Heart right ventricle (tissue), 16 donors: ENCODE data around the gene TMEM41B. TPM values are rescaled to one million over a fixed set of nuclear protein-coding genes. Genes with fewer than 3 reads are reported as not detected.

ENCODE experiments used
- ATAC-seq, 8 donors: fragments of 200-7000 bp; cut with Tn5 transposase; one replicate each; pipeline ENCODE4 v1.9.1; 2020; ENCODE audit warnings: mild to moderate bottlenecking in 8 of 8, moderate library complexity in 8 of 8, moderate number of reproducible peaks in 1 of 8
- DNase-seq, 2 donors: peaks; one replicate each; pipeline ENCODE4 v3.0.0-alpha.2; 2020
- H3K27ac ChIP-seq, 10 donors: fragments of 200-600 bp; sonication (generic) in 2 of 10; one replicate each; pipeline versions ENCODE4 v1.5.0 to v1.8.0; 2020 to 2022; ENCODE audit warnings: mild to moderate bottlenecking in 3 of 10
- H3K27me3 ChIP-seq, 7 donors: fragments of 200-600 bp; one replicate each; pipeline ENCODE4 v1.8.0; 2021 to 2022; ENCODE audit warnings: mild to moderate bottlenecking in 2 of 7
- H3K36me3 ChIP-seq, 9 donors: fragments of 200-600 bp; sonication (generic) in 1 of 9; one replicate each; pipeline versions ENCODE4 v1.5.0 to v1.8.0; 2020 to 2022; ENCODE audit warnings: mild to moderate bottlenecking in 2 of 9
- H3K4me1 ChIP-seq, 9 donors: fragments of 200-600 bp; sonication (generic) in 1 of 9; one replicate each; pipeline versions ENCODE4 v1.5.0 to v1.8.0; 2020 to 2022; ENCODE audit warnings: mild to moderate bottlenecking in 4 of 9
- H3K4me3 ChIP-seq, 10 donors: fragments of 200-600 bp; sonication (generic) in 2 of 10; one replicate each; pipeline versions ENCODE4 v1.5.0 to v1.8.0; 2020 to 2022; ENCODE audit warnings: mild to moderate bottlenecking in 7 of 10, moderate library complexity in 2 of 10
- H3K9me3 ChIP-seq, 11 donors: fragments of 200-600 bp in 10 of 11; sonication (generic) in 2 of 11; one replicate each; pipeline versions ENCODE4 v1.5.0 to v1.8.0; 2013 to 2022; ENCODE audit warnings: mild to moderate bottlenecking in 2 of 11, control low read depth in 1 of 11, moderate library complexity in 1 of 11
- CTCF ChIP-seq, 9 donors: fragments of 200-600 bp; sonication (generic) in 2 of 9; IDR thresholded peaks; one replicate each; pipeline versions ENCODE4 v1.5.0 to v1.8.0; 2021 to 2022; ENCODE audit warnings: antibody characterized with exemption in 9 of 9, mild to moderate bottlenecking in 5 of 9, moderate library complexity in 1 of 9
- WGBS, 2 donors: extraction: QIAGEN DNeasy Blood & Tissue Kit; methylation state at CpG; one replicate each; pipeline ENCODE4 v1.1.7; 2013; ENCODE audit warnings: inconsistent platforms in 1 of 2; 5-methylcytosine and 5-hydroxymethylcytosine counted together
- intact Hi-C, 10 donors: fragments of 100-400 bp; cut with DNase I; formaldehyde crosslinking; loops; one replicate each; pipeline versions ENCODE4 v1.11.1 to v1.14.2; 2022
- polyA plus RNA-seq, 2 donors: library from polyadenylated mRNA; stranded (reverse); fragments of 200-250 nt; gene quantifications; one replicate each; pipeline ENCODE4 v1.2.3, GENCODE V29; 2013
- total RNA-seq, 10 donors: library from RNA; stranded (reverse); fragmentation: NEBNext Ultra II Directional in 3 of 10; extraction: Animal tissue kit (Norgen Biotek cat#: 25700) in 3 of 10; gene quantifications; one replicate each; pipeline versions ENCODE4 v1.2.1 to v1.2.4, GENCODE V29; 2021 to 2023
- donor health status: Arrhythmogenic right ventricular cardiomyopathy.
- donor health status: ischemic (EF 13 %, LVEDD 7.1; RV severe dilation, severe dysfunction).
- donor health status: healthy with polysubstance abuse.
- donor health status: DM: no; HTN: yes; CAD: no.
- donor health status: DM: no; HTN: no; CAD: no.
- donor health status: ischemic (EF 25% LVEDD 6.9; RV normal size, moderate dysfunction).
- donor health status: ischemic (EF 25% LVEDD 5.7; RV mildly dilated, moderate dysfunction).
- donor health status: healthy.
- donor health status: DM: yes; HTN: yes; CAD: no.
- donor health status: Ischemic cardiomyopathy.
- donor health status: ischemic (EF 35%, LVEDD 5.7; RV mildly dilated, moderate dysfunction).
- donor health status: nonischemic (EF 11% LVEDD 7.7; RV severe dilation, severe dysfunction).
- donor health status: DM: yes; HTN: yes; CAD: no.
- donor health status: PGD.
- donor health status: ischemic (EF 29% LVEDD 5.4; RV normal size, mild dysfunction).
- donor health status: nonischemic (EF 23%, LVEDD 6.1; RV moderate dilation, normal function).

The TMEM41B gene
- total and polyA plus RNA-seq, 12 donors, result 11.6 to 25.1 (median 20.4) TPM

GRCh38 chr11:9304178-9304577 lies 10.2 kb downstream of the TMEM41B start:
- H3K4me1 ChIP-seq, result peaks cover 0 to 5% (median 0%) of the 10 kb centered on the region in 9 donors
- peaks cover 0 to 8% (median 0%) of the 10 kb centered on the region in 9 donors for H3K36me3 ChIP-seq
- H3K27ac ChIP-seq, result no peak overlapping the region
- 77 to 84% methylated on average over 3 of the region's 3 CpGs for WGBS, 2 donors
- no peaks in the 10 kb centered on the region for H3K9me3 ChIP-seq
- TF ChIP-seq CTCF (IDR thresholded peaks at IDR 0.05), result no peak
- no peak overlapping the region for H3K4me3 ChIP-seq
- no peak for ATAC-seq
- DNase-seq, result no peak
- intact Hi-C loops, result no loop called here
- H3K27me3 ChIP-seq, result no peaks in the 10 kb centered on the region

- ATAC-seq, result no peak
- Histone ChIP-seq H3K4me1 (peaks cover 0 to 5% (median 0%) of the 10 kb centered on the region in 9 donors), H3K4me3 (no peak overlapping the region), H3K9me3 (no peaks in the 10 kb centered on the region), H3K27ac (no peak overlapping the region), H3K27me3 (no peaks in the 10 kb centered on the region), H3K36me3 (peaks cover 0 to 25% (median 0%) of the 10 kb centered on the region in 9 donors)
- WGBS, 2 donors, result 92 to 96% methylated on average over 3 of the region's 3 CpGs
- TF ChIP-seq CTCF (IDR thresholded peaks at IDR 0.05), result no peak
- intact Hi-C loops, result no loop called here
- DNase-seq, result no peak
These were observed 11.9 kb downstream of the TMEM41B start for GRCh38 chr11:9302448-9302847.

- H3K27me3 ChIP-seq, result no peaks in the 10 kb centered on the region
- H3K4me3 ChIP-seq, result no peak overlapping the region
- peaks cover 0 to 5% (median 0%) of the 10 kb centered on the region in 9 donors for H3K4me1 ChIP-seq
- H3K9me3 ChIP-seq, result no peaks in the 10 kb centered on the region
- no peak for ATAC-seq
- intact Hi-C loops, result no loop called here
- H3K27ac ChIP-seq, result no peak overlapping the region
- TF ChIP-seq CTCF (IDR thresholded peaks at IDR 0.05), result no peak
- 86 to 87% methylated on average over 10 of the region's 10 CpGs for WGBS, 2 donors
- no peak for DNase-seq
- peaks cover 0 to 32% (median 3%) of the 10 kb centered on the region in 9 donors for H3K36me3 ChIP-seq
These were observed 12.7 kb downstream of the TMEM41B start for GRCh38 chr11:9301720-9302119.

GRCh38 chr11:9293646-9294045 lies 20.7 kb downstream of the TMEM41B start:
- no peak overlapping the region for H3K27ac ChIP-seq
- WGBS, 2 donors, result 98% methylated on average over 7 of the region's 7 CpGs
- H3K27me3 ChIP-seq, result no peaks in the 10 kb centered on the region
- TF ChIP-seq CTCF (IDR thresholded peaks at IDR 0.05), result no peak
- no peak for ATAC-seq
- H3K4me1 ChIP-seq, result no peaks in the 10 kb centered on the region
- intact Hi-C loops, result no loop called here
- no peaks in the 10 kb centered on the region for H3K9me3 ChIP-seq
- DNase-seq, result no peak
- peaks cover 0 to 77% (median 3%) of the 10 kb centered on the region in 9 donors for H3K36me3 ChIP-seq
- H3K4me3 ChIP-seq, result no peak overlapping the region
